NCI-H526 (cell line): Measurements from ENCODE around the gene PHACTR1.
"Not testable (repeated sequence)": the region's sequence is repeated elsewhere in the genome, so short reads cannot be mapped to it uniquely, and the experiment has no call there.

Source experiments
- DNase-seq, 2 experiments: peaks; one replicate each; lab custom pipeline; 2025; lab: John Stamatoyannopoulos, UW

Gene PHACTR1

DNA sequence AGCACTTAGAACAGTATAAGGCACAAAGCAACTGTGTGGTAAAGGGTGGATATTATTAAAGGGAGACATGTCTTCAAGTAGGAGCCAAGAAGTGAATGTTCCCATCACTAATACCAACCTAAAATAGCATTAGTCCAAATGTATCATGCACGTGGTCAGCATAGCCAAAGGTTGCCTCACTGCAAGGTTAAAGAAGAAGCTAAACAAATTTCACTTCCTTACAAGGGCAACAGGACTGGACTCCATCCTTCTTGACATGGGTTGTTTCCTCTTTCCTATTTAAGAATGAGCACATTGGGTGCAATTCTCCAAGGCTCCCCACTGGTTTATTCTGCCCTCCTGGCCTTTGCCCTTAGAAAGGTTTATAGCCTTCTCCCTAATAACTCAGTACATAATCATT is 186.7 kb downstream of the PHACTR1 start:
- DNase-seq, result no peak

GRCh38 chr6:12909833-12910232 is 193.3 kb downstream of the PHACTR1 start:
- no peak for DNase-seq

- peak; percentile 19 to 63 for DNase-seq
Observed at GRCh38 chr6:12911427-12911826, 194.9 kb downstream of the PHACTR1 start.

DNA sequence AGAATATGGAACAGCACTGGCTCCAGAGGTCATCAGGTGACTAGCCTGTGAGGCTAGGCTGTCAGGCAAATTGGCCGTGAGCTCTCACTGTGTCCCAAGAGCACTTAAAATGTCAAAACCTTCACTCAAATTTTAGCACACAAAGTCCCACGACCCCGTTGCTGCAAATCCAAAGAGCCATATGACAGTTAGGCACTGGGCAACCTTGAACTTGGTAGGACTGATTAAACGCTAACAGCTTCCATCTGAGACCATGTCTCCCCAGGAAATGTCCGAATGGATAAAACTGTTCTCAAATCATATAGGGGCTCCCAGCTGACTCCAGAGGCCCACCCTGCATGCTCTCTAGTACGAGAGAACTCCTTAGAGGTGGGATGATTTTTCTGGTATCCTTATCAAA is 196.6 kb downstream of the PHACTR1 start:
- no peak for DNase-seq

DNA sequence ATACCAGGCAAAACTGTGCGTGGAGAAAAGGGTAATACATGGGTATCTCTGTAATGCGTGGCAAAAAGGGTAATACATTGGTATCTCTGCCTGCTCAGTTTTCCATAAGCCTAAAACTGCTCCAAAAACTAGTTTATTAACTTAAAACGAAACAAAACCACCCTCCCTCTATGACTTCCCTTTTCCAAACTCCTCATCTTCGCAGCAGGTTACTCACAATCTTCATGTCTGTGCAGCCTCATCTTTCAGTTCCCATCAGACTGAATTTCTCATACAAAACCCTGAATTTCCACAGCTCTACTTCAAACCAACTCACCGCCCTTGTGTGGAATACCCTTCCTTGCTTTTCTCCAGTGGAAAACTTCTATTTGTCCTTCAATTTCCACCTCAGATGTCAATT is 199.4 kb downstream of the PHACTR1 start:
- DNase-seq, result no peak

- DNase-seq, result no peak
Observed at GRCh38 chr6:12916420-12917136, 200.0 kb downstream of the PHACTR1 start.

DNA sequence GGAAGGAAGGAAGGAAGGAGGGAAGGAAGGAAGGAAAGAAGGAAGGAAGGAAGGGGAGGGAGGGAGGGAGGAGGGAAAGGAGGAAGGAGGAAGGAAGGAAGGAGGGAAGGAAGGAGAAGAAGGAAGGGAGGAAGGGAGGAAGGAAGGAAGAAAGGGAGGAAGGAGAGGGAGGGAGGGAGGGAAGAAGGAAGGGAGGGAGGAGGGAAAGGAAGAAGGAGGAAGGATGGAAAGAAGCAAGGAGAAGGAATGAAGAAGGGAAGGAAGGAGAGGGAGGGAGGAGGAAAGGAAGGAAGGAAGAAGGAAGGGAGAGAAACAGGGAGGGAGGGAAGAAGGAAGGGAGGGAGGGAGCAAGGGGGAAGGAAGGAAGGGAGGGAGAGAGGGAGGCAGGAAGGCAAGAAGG is 204.9 kb downstream of the PHACTR1 start:
- no peak for DNase-seq

GRCh38 chr6:12923644-12924235 is 207.2 kb downstream of the PHACTR1 start:
- DNase-seq, result no peak

DNA sequence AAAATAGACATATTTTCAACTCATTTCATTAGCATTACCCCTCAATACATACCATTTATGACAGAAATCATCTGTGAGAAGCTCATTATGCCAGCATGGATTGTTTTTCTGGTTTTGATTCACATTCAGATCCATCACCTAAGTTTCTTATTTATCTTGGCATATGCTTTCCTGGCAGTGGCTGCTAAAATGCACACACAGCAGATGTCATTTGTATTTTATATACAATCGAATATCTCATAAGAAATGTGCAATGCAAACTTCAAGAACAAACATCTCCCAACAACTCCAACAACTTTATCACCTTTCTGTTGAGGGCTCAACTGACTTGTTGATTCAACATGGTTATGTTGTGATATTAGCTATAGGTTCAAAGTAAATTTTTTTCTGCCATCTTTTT is 208.3 kb downstream of the PHACTR1 start:
- DNase-seq, result no peak

- no peak for DNase-seq
Observed at GRCh38 chr6:12927746-12928145, 211.2 kb downstream of the PHACTR1 start.

- DNase-seq, result no peak
Observed at GRCh38 chr6:12929678-12930077, 213.1 kb downstream of the PHACTR1 start.

- DNase-seq, result no peak
Observed at GRCh38 chr6:12931639-12932038, 215.1 kb downstream of the PHACTR1 start.

- DNase-seq, result no peak
Observed at GRCh38 chr6:12935637-12936036, 219.1 kb downstream of the PHACTR1 start.

DNA sequence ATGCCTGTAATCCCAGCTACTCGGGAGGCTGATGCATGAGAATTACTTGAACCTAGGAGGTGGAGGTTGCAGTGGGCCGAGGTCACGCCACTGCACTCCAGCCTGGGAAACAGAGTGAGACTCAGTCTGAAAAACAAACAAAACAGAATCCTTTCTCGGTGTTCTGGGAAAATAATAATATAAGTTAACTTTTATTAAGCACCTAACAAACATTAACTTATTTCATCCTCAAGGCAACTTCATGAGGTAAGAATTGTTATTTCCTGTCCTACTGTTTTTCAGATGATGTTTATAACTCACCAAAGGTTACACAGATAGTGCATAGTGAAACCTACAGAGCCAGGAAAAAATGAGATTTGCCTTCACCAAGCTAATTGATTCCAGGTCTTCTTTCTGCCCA is 221.4 kb downstream of the PHACTR1 start:
- no peak for DNase-seq

DNA sequence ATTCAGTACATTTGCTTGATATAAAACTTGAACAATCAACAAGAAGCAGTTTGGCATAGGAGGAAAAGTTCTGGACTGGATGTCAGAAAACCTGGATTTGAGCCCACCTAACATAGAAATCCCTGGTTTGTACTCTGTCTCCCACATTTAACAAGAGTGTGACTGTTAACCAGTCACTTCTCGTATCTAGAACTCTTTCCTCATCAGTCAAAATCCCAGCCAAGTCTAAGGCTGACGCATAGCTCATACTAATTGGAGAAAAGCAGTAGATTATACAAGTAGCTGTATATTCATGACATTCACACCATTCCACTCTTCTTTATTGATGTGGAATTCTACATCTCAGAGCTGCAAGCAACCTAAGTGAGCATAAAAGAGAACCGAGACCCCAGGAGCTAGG is 222.7 kb downstream of the PHACTR1 start:
- DNase-seq, result no peak

- no peak for DNase-seq
Observed at GRCh38 chr6:12941422-12941821, 224.9 kb downstream of the PHACTR1 start.

DNA sequence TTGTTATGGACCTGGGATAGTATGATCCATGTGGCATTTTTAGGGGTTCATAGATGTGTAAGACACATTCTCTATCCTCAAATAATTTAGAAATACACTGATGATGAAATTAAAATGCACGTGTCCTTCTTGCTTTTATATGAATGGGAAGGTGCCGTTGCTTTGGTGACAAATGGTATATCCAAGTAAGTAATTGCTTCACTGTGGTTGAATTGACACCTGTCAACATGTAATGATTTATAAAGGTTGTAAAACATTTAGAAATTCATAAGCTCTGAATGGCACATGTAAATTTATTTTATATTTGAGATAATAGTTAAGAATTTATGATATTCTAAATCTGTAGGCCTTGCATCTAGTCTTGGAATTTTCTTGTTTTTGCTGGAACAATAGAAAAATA is 227.0 kb downstream of the PHACTR1 start:
- DNase-seq, result no peak

GRCh38 chr6:12944001-12944400 is 227.4 kb downstream of the PHACTR1 start:
- DNase-seq, result no peak

DNA sequence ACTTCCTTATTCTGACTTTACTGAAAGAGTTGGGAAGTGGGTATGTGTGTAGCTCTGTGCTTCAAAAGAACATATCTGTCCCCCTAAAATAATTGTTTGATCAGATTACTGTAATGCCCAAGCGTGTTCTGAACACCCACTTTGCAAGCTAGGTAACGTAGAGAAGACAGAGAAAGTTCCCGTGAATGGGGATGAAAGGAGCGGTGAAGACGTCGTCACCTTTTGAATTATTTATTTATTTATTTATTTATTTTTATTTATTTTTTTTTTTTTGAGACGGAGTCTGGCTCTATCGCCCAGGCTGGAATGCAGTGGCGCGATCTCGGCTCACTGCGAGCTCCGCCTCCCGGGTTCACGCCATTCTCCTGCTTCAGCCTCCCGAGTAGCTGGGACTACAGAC is 228.0 kb downstream of the PHACTR1 start:
- DNase-seq, result not testable (repeated sequence)

- no peak for DNase-seq
Observed at GRCh38 chr6:12947151-12947871, 230.7 kb downstream of the PHACTR1 start.

DNA sequence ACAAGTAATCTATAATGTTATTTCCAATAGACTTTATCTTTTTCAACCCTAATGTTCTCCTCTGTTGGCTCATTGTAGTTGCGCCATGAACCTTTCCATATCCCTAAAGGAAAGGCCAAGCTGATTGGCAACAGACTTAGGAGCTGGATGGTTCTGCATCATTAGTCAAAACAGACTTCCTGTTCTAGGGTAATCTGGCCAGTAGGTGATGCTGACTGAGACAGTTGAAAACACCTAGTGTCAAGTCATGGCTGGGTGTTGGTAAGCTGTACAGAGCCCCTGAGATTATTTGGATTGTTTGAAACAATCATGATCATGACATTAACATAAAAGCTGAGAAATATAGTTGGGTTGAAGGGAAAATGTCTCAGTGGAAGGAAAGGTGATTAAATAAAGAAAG is 231.4 kb downstream of the PHACTR1 start:
- DNase-seq, result no peak

DNA sequence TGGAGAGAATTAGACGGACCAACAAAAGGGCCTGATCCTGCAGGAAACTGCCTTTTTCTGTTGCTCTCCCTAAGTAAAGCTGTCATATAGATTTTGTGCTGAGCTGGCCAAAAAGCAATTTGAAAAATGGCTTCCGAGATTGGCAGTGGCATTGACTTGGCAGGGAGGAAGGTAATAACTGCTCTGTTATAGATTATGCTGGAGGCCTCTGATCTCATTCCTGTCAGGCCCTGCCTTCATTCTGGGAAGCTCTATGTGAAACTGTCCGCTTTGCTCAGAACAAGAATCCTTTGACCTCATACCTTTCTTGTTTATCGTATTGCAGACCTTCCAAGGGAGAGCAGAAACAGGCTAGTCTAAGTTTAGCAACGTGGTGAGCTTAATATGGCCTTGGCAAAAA is 234.4 kb downstream of the PHACTR1 start:
- DNase-seq, result no peak

DNA sequence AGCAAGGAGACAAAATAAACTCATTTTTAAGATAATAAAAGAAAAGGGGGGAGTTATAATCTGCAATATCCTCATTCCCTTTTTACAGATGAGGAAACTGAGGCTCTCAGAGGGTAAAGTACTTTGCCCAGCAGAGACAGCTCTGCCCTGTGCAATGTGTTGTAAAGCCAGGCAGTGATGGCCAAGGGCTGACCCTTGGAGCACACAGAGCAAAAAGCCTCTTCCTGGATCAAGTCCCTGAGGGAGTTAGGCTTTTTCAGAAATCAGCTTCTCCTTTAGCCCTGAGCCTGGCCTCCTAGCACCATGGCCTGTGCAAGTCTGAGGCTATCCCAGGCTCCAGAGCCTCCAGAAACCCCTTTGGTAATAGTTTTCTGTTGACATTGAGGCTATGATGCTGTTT is 234.8 kb downstream of the PHACTR1 start:
- no peak for DNase-seq
